ENCODE measurements around the gene PTRHD1. TPM values are rescaled to one million over a fixed set of nuclear protein-coding genes. Genes with fewer than 3 reads are reported as not detected.

PTRHD1 gene
- total RNA-seq, 4 donors from 2014 or later: 10.2 to 35.1 (median 23.3) TPM

DNA sequence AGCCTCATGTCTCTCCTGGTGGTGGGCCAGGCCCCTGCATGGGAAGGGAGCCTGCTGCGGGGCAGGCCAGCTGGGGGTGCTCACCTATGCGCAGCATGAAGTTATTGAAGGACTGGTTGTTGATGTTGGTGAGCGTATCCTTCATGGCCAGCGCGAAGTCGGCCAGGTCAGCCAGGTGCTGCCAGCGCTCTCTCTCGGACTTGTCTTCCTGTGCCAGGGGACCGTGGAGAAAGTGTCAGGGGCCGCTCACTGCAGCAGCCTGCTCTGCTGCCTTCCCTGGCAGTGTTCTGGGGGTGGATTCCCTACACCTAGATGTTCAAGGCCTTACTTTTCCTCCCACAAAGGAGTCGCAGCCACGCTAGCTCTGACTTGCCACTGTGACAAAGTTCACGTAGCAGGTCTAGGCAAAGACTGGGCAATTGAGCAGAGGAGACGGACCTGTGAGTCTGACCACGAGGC is 28.3 kb upstream of the PTRHD1 start:
- TF ChIP-seq, protein P1, sequence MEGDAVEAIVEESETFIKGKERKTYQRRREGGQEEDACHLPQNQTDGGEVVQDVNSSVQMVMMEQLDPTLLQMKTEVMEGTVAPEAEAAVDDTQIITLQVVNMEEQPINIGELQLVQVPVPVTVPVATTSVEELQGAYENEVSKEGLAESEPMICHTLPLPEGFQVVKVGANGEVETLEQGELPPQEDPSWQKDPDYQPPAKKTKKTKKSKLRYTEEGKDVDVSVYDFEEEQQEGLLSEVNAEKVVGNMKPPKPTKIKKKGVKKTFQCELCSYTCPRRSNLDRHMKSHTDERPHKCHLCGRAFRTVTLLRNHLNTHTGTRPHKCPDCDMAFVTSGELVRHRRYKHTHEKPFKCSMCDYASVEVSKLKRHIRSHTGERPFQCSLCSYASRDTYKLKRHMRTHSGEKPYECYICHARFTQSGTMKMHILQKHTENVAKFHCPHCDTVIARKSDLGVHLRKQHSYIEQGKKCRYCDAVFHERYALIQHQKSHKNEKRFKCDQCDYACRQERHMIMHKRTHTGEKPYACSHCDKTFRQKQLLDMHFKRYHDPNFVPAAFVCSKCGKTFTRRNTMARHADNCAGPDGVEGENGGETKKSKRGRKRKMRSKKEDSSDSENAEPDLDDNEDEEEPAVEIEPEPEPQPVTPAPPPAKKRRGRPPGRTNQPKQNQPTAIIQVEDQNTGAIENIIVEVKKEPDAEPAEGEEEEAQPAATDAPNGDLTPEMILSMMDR (IDR thresholded peaks at IDR 0.05; ENCODE audit: low read depth): no peak

DNA sequence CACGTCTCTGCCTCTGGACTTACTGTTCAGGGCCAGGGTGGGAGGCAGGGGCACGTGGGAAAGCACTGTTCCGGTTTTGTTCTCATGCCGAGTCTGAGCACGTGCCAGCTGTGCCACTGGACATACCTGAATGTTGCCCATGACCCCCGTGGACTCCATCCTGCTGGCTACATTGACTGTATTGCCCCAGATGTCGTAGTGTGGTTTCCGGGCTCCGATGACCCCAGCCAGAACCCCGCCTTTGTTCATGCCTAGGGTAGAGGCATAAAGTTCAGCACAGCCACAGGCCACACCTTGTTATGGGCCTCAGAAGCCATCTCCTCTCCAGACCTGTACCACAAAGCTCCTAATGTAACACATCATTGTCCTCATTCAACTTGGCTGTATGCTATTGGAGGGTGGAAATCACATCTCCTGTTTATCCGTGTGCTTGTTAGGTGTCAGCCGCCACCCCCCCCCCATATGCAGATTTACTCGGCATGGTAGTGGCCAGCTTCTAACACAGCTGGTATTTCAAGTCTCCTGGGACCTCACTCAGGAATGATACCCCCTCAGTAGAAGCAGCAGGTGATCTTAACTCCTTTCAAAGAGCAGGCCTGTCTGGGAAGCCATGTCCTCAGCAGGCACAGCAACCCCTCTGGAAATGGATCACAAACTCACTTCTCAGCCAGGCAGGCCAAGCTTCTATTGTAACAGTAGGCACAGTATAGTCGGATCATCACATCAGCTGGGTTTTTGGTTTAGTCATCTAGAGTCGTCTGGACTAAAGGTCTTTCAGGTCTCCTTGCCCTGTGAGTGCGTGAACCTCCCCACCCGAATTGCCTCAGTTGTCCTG is 27.6 kb upstream of the PTRHD1 start:
- TF ChIP-seq, protein P1 (IDR thresholded peaks at IDR 0.05; ENCODE audit: low read depth): no peak

DNA sequence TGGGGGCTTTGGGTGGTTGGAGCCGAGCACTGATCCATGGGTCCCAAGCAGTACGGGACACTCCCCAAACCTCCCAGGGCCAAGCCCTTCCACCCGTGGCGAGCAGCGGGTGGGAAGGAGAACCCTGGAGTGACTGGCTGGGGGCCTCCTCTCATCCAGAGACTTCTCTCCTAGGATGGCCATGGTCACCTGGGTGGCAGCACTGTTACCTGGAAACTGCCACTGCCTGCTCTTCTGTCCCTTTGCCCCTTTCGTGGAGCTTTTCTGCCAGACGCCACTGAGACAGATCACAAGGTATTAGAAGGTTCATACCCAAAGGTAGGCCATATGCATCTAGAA is 27.0 kb upstream of the PTRHD1 start:
- TF ChIP-seq, protein P1 (IDR thresholded peaks at IDR 0.05; ENCODE audit: low read depth): no peak

DNA sequence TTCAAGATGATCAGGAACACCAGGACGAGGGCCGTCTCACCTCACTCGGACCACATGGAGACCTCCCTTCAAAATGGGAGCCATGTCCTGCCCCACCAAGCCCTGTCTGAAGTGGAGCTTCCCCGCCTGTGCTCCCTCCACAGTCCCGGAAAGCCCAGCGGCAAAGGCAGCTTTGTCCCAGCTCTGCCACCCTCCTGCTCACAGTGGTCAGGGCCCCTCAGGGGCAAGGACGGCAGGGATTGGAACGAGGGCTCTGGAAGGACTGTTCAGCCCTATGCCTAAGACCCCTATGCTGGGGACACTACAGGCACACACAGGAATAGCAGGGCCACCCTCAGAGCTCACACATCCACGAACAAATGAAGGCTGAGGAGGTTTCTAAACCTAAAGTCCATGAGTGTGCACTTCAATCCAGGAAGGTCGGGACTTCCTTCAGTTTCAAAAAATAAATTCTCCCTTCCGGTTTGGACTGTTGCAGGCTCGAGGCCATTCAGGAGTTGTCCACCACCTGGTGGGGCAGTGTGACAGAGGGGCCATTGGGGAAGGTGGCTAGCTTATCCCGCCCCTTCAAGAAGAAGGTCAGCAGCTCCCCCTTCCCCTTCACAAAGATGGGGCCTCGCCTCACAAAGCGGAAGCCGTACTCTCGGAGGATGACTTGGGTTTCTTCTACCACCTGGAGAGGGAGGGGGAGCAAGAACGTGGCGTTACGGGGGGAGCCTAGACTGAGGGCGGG is 26.4 kb upstream of the PTRHD1 start:
- TF ChIP-seq, protein P1 (IDR thresholded peaks at IDR 0.05; ENCODE audit: low read depth): no peak

DNA sequence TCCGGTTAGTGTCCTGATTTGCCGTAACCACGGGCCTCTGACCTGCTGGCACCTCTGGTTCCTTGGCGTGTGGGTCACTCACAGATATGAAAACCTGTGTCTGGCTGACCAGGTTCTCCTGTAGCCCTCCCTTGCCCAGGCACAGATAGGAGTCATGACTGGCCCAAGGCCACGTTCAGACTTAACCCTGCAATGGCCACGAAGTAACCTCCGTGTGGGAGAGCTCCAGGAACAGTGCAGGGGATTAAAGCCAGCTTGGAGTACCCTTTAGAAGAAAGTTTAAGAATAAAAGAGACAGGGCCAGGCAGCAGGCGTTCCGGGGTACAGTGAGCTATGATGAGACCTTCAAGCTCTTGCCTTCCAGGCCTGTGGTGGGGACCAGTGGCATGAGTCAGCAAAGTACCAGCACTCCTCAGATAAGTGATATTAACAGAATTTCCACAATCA is 25.6 kb upstream of the PTRHD1 start:
- TF ChIP-seq, protein P1 (IDR thresholded peaks at IDR 0.05; ENCODE audit: low read depth): no peak

DNA sequence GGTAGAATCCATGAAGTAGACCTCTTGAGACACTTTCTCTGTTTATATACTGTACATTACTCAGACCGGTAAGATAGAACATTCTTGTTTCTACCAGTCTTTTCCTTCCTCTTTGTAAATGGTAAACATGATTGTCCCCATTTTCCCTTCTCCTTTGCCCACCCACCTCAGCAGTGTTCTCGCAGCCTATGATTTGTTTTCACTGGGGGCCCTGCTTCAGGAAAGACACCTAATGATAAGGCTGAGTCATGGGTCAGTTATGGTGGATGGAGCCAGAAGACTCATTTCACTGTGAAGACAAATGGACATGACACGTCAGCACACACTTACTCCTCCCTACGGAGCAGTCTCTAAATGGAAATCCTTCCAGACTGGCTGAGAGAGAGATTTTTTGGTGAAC is 23.7 kb upstream of the PTRHD1 start:
- TF ChIP-seq, protein P1 (IDR thresholded peaks at IDR 0.05; ENCODE audit: low read depth): no peak

DNA sequence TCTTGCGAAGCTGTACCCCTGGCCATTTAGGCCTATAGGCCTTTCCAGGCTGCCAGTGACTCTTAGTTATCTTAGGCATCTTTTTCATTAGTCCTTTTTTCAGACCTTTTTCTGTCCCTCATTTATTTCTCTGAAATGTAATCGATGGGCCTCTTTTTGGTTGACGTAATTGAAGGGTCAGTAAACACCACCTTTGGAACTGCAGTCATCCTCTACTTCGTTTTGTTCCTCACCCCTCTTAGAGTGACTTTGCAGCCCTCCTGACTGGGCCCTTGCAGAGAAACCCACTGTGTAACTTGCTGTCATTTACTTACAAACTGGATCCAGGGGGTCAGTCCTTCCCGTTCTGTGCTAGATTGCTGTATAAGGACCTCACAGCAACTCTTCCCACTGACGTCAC is 23.2 kb upstream of the PTRHD1 start:
- TF ChIP-seq, protein P1 (IDR thresholded peaks at IDR 0.05; ENCODE audit: low read depth): no peak
